GM23338 (cell line): Measurements from ENCODE around the gene BHLHA15. TPM values are rescaled to one million over a fixed set of nuclear protein-coding genes. Genes with fewer than 3 reads are reported as not detected.

Experiments
- ATAC-seq: fragments of 200-7000 bp; cut with Tn5 transposase; 3 replicates; pipeline ENCODE4 v1.9.1; 2020
- DNase-seq: peaks from one replicate; pipeline ENCODE4 v3.0.0-alpha.2; 2015; ENCODE audit warnings: low spot score
- H2AFZ ChIP-seq: fragments of 200-600 bp; sonication (generic); 2 replicates; pipeline ENCODE4 v1.8.0; 2016; ENCODE audit warnings: antibody characterized with exemption, mild to moderate bottlenecking, moderate library complexity
- H3F3A ChIP-seq: fragments of 200-600 bp; sonication (generic); replicated peaks from 2 replicates; pipeline ENCODE4 v1.8.0; 2017; ENCODE audit warnings: antibody characterized with exemption, mixed run types, low read depth
- H3K27ac ChIP-seq: fragments of 200-600 bp; sonication (generic); 2 replicates; pipeline ENCODE4 v1.6.1; 2016; ENCODE audit warnings: low read depth
- H3K27me3 ChIP-seq: fragments of 200-600 bp; sonication (generic); 2 replicates; pipeline ENCODE4 v1.8.0; 2016; ENCODE audit warnings: mild to moderate bottlenecking, mixed run types, moderate library complexity; ENCODE audit not compliant: insufficient read depth
- H3K36me3 ChIP-seq: fragments of 200-600 bp; sonication (generic); 2 replicates; pipeline ENCODE4 v1.8.0; 2016; ENCODE audit warnings: mild to moderate bottlenecking; ENCODE audit not compliant: insufficient read depth
- H3K4me1 ChIP-seq: fragments of 200-600 bp; sonication (generic); 2 replicates; pipeline ENCODE4 v1.8.0; 2016; ENCODE audit warnings: mild to moderate bottlenecking, moderate library complexity; ENCODE audit not compliant: insufficient read depth
- H3K4me2 ChIP-seq: fragments of 200-600 bp; sonication (generic); 2 replicates; pipeline ENCODE4 v1.7.1; 2017; ENCODE audit warnings: mixed run types
- H3K4me3 ChIP-seq: fragments of 200-600 bp; sonication (generic); 2 replicates; pipeline ENCODE4 v1.6.1; 2016; ENCODE audit warnings: mixed run types
- H3K79me2 ChIP-seq: fragments of 200-600 bp; sonication (generic); replicated peaks from 2 replicates; pipeline ENCODE4 v1.8.0; 2017; ENCODE audit warnings: mild to moderate bottlenecking; ENCODE audit not compliant: insufficient read depth
- H3K9me2 ChIP-seq: fragments of 200-600 bp; sonication (generic); 2 replicates; pipeline ENCODE4 v1.8.0; 2017; ENCODE audit not compliant: insufficient read depth
- H4K20me1 ChIP-seq: fragments of 200-600 bp; sonication (generic); replicated peaks from 2 replicates; pipeline ENCODE4 v1.8.0; 2017; ENCODE audit warnings: mild to moderate bottlenecking; ENCODE audit not compliant: insufficient read depth
- H3K27ac Mint-ChIP-seq: 2 replicates; pipeline ENCODE4 v1.8.0; 2020; ENCODE audit warnings: inconsistent platforms, mild to moderate bottlenecking, moderate library complexity, mixed read lengths
- H3K27me3 Mint-ChIP-seq: 3 replicates; pipeline ENCODE4 v1.8.0; 2022; ENCODE audit warnings: low read depth, mild to moderate bottlenecking, moderate library complexity, mixed read lengths, inconsistent platforms; ENCODE audit not compliant: insufficient read depth, poor library complexity
- H3K36me3 Mint-ChIP-seq: 3 replicates; pipeline ENCODE4 v1.8.0; 2021; ENCODE audit warnings: low read depth, mild to moderate bottlenecking, inconsistent platforms, moderate library complexity, mixed read lengths
- H3K4me1 Mint-ChIP-seq: 3 replicates; pipeline ENCODE4 v1.8.0; 2020; ENCODE audit warnings: mild to moderate bottlenecking, inconsistent platforms, mixed read lengths
- H3K4me3 Mint-ChIP-seq: 3 replicates; pipeline ENCODE4 v1.8.0; 2021; ENCODE audit warnings: moderate library complexity, mild to moderate bottlenecking, inconsistent platforms, mixed read lengths
- H3K9me3 Mint-ChIP-seq: 3 replicates; pipeline ENCODE4 v1.8.0; 2020; ENCODE audit warnings: moderate library complexity, mild to moderate bottlenecking, inconsistent platforms, mixed read lengths
- CTCF ChIP-seq, 2 experiments: fragments of 200-600 bp in 1 of 2; sonication (generic) in 1 of 2; conservative IDR thresholded peaks; 2 replicates each; pipeline versions ENCODE4 v1.5.1 to v1.6.1; 2016 to 2017; ENCODE audit warnings: antibody characterized with exemption in 2 of 2, low read depth in 2 of 2, mild to moderate bottlenecking in 2 of 2, moderate library complexity in 1 of 2
- ETS1 ChIP-seq: IDR thresholded peaks from 2 replicates; pipeline ENCODE4 v1.6.1; 2016; ENCODE audit warnings: antibody characterized with exemption
- EZH2phosphoT487 ChIP-seq: fragments of 200-600 bp; sonication (generic); IDR thresholded peaks from one replicate; pipeline ENCODE4 v1.8.1; 2018; ENCODE audit warnings: antibody characterized with exemption; ENCODE audit not compliant: unreplicated experiment
- NANOG ChIP-seq: IDR thresholded peaks from 2 replicates; pipeline ENCODE4 v1.6.1; 2016; ENCODE audit warnings: antibody characterized with exemption, borderline replicate concordance
- POLR2AphosphoS5 ChIP-seq: IDR thresholded peaks from 2 replicates; pipeline ENCODE4 v1.6.1; 2016; ENCODE audit warnings: antibody characterized with exemption, low read depth
- REST ChIP-seq: IDR thresholded peaks from one replicate; pipeline ENCODE4 v1.6.1; 2018; ENCODE audit warnings: antibody characterized with exemption; ENCODE audit not compliant: unreplicated experiment
- STAT1 ChIP-seq: IDR thresholded peaks from one replicate; pipeline ENCODE4 v1.6.1; 2016; ENCODE audit warnings: antibody characterized with exemption; ENCODE audit not compliant: unreplicated experiment
- ZNF114 ChIP-seq: fragments of 250-450 bp; sonication (Bioruptor Pico); IDR thresholded peaks from 2 replicates; pipeline ENCODE4 v1.5.0; 2020; ENCODE audit warnings: mild to moderate bottlenecking, moderate library complexity
- ZNF331 ChIP-seq: fragments of 250-450 bp; sonication (Bioruptor Pico); IDR thresholded peaks from 2 replicates; pipeline ENCODE4 v1.5.0; 2020; ENCODE audit warnings: low read depth, mild to moderate bottlenecking, moderate library complexity
- ZNF462 ChIP-seq: fragments of 250-450 bp; sonication (Bioruptor Pico); IDR thresholded peaks from 2 replicates; pipeline ENCODE4 v1.5.0; 2020; ENCODE audit warnings: mild to moderate bottlenecking, moderate library complexity
- polyA plus RNA-seq: library from polyadenylated mRNA; unstranded; fragments of >200 nt; fragmentation: Nextera tagmentation; extraction: Ambion mirVana; gene quantifications from 2 replicates; pipeline ENCODE4 v1.2.1, GENCODE V29; 2016
- total RNA-seq: library from RNA; depleted of rRNA; stranded (reverse); fragments of >200 nt; shearing (Covaris generic); gene quantifications from 2 replicates; pipeline ENCODE4 v1.2.3, GENCODE V29; 2014

Gene BHLHA15
- total and polyA plus RNA-seq, 2 experiments from 2014 or later = 1.4 to 8.3 TPM

- H4K20me1 ChIP-seq = no peaks in the 10 kb centered on the region
- H3K36me3 ChIP-seq = no peaks in the 10 kb centered on the region
- H3K9me3 Mint-ChIP-seq = no peaks in the 10 kb centered on the region
- no peak overlapping the region for H3K4me3 Mint-ChIP-seq
- H3K9me2 ChIP-seq = no peaks in the 10 kb centered on the region
- H3K4me1 ChIP-seq = peaks cover 5% of the 10 kb centered on the region; the same call in 1 of the 2 replicates
- DNase-seq (no peak), ATAC-seq (no peak)
- H3K27me3 Mint-ChIP-seq = no peaks in the 10 kb centered on the region
- peaks cover 4% of the 10 kb centered on the region for H3K4me1 Mint-ChIP-seq
- H3K79me2 ChIP-seq = no peaks in the 10 kb centered on the region
- no peak overlapping the region for H2AFZ ChIP-seq
- no peak for TF ChIP-seq CTCF (conservative IDR thresholded peaks at IDR 0.05; ENCODE audit: low read depth in 2 of 2)
- no peak for TF ChIP-seq STAT1
- no peak for TF ChIP-seq ZNF331 (CRISPR knock-in tag)
- TF ChIP-seq NANOG = no peak
- no peak for TF ChIP-seq POLR2AphosphoS5
- no peak for TF ChIP-seq ZNF114 (CRISPR knock-in tag)
- no peak for TF ChIP-seq EZH2phosphoT487
- TF ChIP-seq ETS1 = no peak
- TF ChIP-seq ZNF462 (CRISPR knock-in tag) = no peak
- TF ChIP-seq REST = no peak
- H3K27ac ChIP-seq = no peak overlapping the region
- H3K4me2 ChIP-seq = no peak overlapping the region
- no peaks in the 10 kb centered on the region for H3K27me3 ChIP-seq
- H3K4me3 ChIP-seq = no peak overlapping the region
- no peaks in the 10 kb centered on the region for H3K36me3 Mint-ChIP-seq
- H3F3A ChIP-seq = no peaks in the 10 kb centered on the region
- H3K27ac Mint-ChIP-seq = no peak overlapping the region
Measured at GRCh38 chr7:98216941-98217622, 5.8 kb downstream of the BHLHA15 start.
